H9 (cell line): ENCODE results near the gene AFAP1. TPM values are rescaled to one million over a fixed set of nuclear protein-coding genes. Genes with fewer than 3 reads are reported as not detected.

Source experiments
- DNase-seq: peaks from one replicate; pipeline ENCODE4 v3.0.0-alpha.2; 2017
- H2AFZ ChIP-seq: one replicate; pipeline ENCODE4 v1.6.1; 2013; ENCODE audit warnings: mild to moderate bottlenecking, low read length, control low read depth, moderate library complexity
- H2AK5ac ChIP-seq: 2 replicates; pipeline ENCODE4 v1.6.1; 2013; ENCODE audit warnings: low read length, control low read depth, mixed read lengths; ENCODE audit not compliant: insufficient read length
- H2BK120ac ChIP-seq: one replicate; pipeline ENCODE4 v1.6.1; 2013; ENCODE audit warnings: low read depth, mild to moderate bottlenecking, low read length, control low read depth, inconsistent platforms; ENCODE audit not compliant: poor library complexity, severe bottlenecking
- H2BK12ac ChIP-seq: 2 replicates; pipeline ENCODE4 v1.6.1; 2013; ENCODE audit warnings: low read length, control low read depth, mixed read lengths, low read depth; ENCODE audit not compliant: insufficient read length
- H2BK15ac ChIP-seq: 2 replicates; pipeline ENCODE4 v1.6.1; 2013; ENCODE audit warnings: low read depth, low read length, control low read depth
- H2BK20ac ChIP-seq: one replicate; pipeline ENCODE4 v1.6.1; 2013; ENCODE audit warnings: low read depth, mild to moderate bottlenecking, low read length, control low read depth, inconsistent platforms; ENCODE audit not compliant: poor library complexity, severe bottlenecking
- H2BK5ac ChIP-seq: 2 replicates; pipeline ENCODE4 v1.6.1; 2013; ENCODE audit warnings: low read length, control low read depth, mixed read lengths; ENCODE audit not compliant: insufficient read length
- H3K14ac ChIP-seq: 2 replicates; pipeline ENCODE4 v1.6.1; 2013; ENCODE audit warnings: low read length, control low read depth; ENCODE audit not compliant: insufficient read depth
- H3K18ac ChIP-seq: 2 replicates; pipeline ENCODE4 v1.6.1; 2013; ENCODE audit warnings: low read depth, mild to moderate bottlenecking, mixed read lengths, low read length, control low read depth; ENCODE audit not compliant: insufficient read length
- H3K23ac ChIP-seq: 2 replicates; pipeline ENCODE4 v1.6.1; 2013; ENCODE audit warnings: low read length, control low read depth, mixed read lengths, low read depth; ENCODE audit not compliant: insufficient read length
- H3K23me2 ChIP-seq: 2 replicates; pipeline ENCODE4 v1.6.1; 2013; ENCODE audit warnings: low read depth, mild to moderate bottlenecking, mixed read lengths, low read length, control low read depth; ENCODE audit not compliant: insufficient read length, poor library complexity, severe bottlenecking
- H3K27ac ChIP-seq: 2 replicates; pipeline ENCODE4 v1.5.1; 2013; ENCODE audit warnings: low read length, control low read depth, mixed read lengths, low read depth; ENCODE audit not compliant: insufficient read length
- H3K27me3 ChIP-seq: 2 replicates; pipeline ENCODE4 v1.6.1; 2013; ENCODE audit warnings: low read length, control low read depth, inconsistent platforms; ENCODE audit not compliant: insufficient read depth
- H3K4ac ChIP-seq: 2 replicates; pipeline ENCODE4 v1.6.1; 2013; ENCODE audit warnings: low read depth, mild to moderate bottlenecking, control low read depth, inconsistent platforms, low read length, moderate library complexity
- H3K4me1 ChIP-seq: 2 replicates; pipeline ENCODE4 v1.6.1; 2013; ENCODE audit warnings: low read length, control low read depth, inconsistent platforms; ENCODE audit not compliant: insufficient read depth
- H3K4me2 ChIP-seq: 2 replicates; pipeline ENCODE4 v1.6.1; 2013; ENCODE audit warnings: low read length, control low read depth, mixed read lengths; ENCODE audit not compliant: insufficient read length, insufficient read depth
- H3K56ac ChIP-seq: 2 replicates; pipeline ENCODE4 v1.6.1; 2013; ENCODE audit warnings: low read depth, mild to moderate bottlenecking, mixed read lengths, low read length, control low read depth; ENCODE audit not compliant: insufficient read length
- H3K79me1 ChIP-seq: 2 replicates; pipeline ENCODE4 v1.6.1; 2013; ENCODE audit warnings: low read depth, mild to moderate bottlenecking, moderate library complexity, low read length, control low read depth, inconsistent platforms; ENCODE audit not compliant: insufficient read depth, poor library complexity, severe bottlenecking
- H3K79me2 ChIP-seq: 2 replicates; pipeline ENCODE4 v1.6.1; 2013; ENCODE audit warnings: low read length, control low read depth, inconsistent platforms; ENCODE audit not compliant: insufficient read depth
- H3K9ac ChIP-seq: 2 replicates; pipeline ENCODE4 v1.6.1; 2013; ENCODE audit warnings: low read length, control low read depth, mixed read lengths; ENCODE audit not compliant: insufficient read length; ENCODE audit errors: extremely low read depth
- H3K9me3 ChIP-seq: one replicate; pipeline ENCODE4 v1.6.1; 2013; ENCODE audit warnings: low read depth, low read length, inconsistent platforms; ENCODE audit not compliant: control insufficient read depth
- H3T11ph ChIP-seq: one replicate; pipeline ENCODE4 v1.6.1; 2013; ENCODE audit warnings: mild to moderate bottlenecking, low read length, control low read depth, inconsistent platforms
- H4K20me1 ChIP-seq: one replicate; pipeline ENCODE4 v1.6.1; 2013; ENCODE audit not compliant: control insufficient read depth, insufficient read length, insufficient read depth
- H4K5ac ChIP-seq: 2 replicates; pipeline ENCODE4 v1.6.1; 2013; ENCODE audit warnings: low read depth, mild to moderate bottlenecking, mixed read lengths, low read length, control low read depth; ENCODE audit not compliant: insufficient read length
- H4K8ac ChIP-seq: replicated peaks from 2 replicates; pipeline ENCODE4 v1.6.1; 2013; ENCODE audit warnings: low read length, control low read depth, mixed read lengths, low read depth; ENCODE audit not compliant: insufficient read length
- H4K91ac ChIP-seq: 2 replicates; pipeline ENCODE4 v1.6.1; 2013; ENCODE audit warnings: low read depth, mild to moderate bottlenecking, moderate library complexity, mixed read lengths, low read length, control low read depth; ENCODE audit not compliant: insufficient read length
- H3K27ac Mint-ChIP-seq, 3 experiments: 2 replicates in 2 of 3; 3 replicates in 1 of 3; pipeline ENCODE4 v1.8.0; 2020 to 2021; ENCODE audit warnings: mixed read lengths in 3 of 3, mild to moderate bottlenecking in 1 of 3, moderate library complexity in 1 of 3
- H3K27me3 Mint-ChIP-seq: 2 replicates; pipeline ENCODE4 v1.8.0; 2021; ENCODE audit warnings: low read depth, mild to moderate bottlenecking, moderate library complexity, mixed read lengths
- H3K36me3 Mint-ChIP-seq, 3 experiments: 2 replicates in 2 of 3; 3 replicates in 1 of 3; pipeline ENCODE4 v1.8.0; 2020 to 2021; ENCODE audit warnings: low read depth in 3 of 3, mixed read lengths in 3 of 3; ENCODE audit not compliant: insufficient read depth in 1 of 3
- H3K4me1 Mint-ChIP-seq, 2 experiments: 2 replicates each; pipeline ENCODE4 v1.8.0; 2020; ENCODE audit warnings: mixed read lengths in 2 of 2
- H3K4me3 Mint-ChIP-seq, 2 experiments: 2 replicates in 1 of 2; 3 replicates in 1 of 2; pipeline ENCODE4 v1.8.0; 2020 to 2021; ENCODE audit warnings: mild to moderate bottlenecking in 2 of 2, mixed read lengths in 2 of 2, moderate library complexity in 1 of 2
- H3K9me3 Mint-ChIP-seq, 2 experiments: 2 replicates in 1 of 2; 3 replicates in 1 of 2; pipeline ENCODE4 v1.8.0; 2020; ENCODE audit warnings: mild to moderate bottlenecking in 2 of 2, mixed read lengths in 2 of 2, moderate library complexity in 1 of 2
- CTCF ChIP-seq: fragments of 200-600 bp; sonication (generic); conservative IDR thresholded peaks from 3 replicates; pipeline ENCODE4 v1.8.0; 2021; ENCODE audit warnings: antibody characterized with exemption, mild to moderate bottlenecking
- WGBS: extraction: QIAGEN DNeasy Blood & Tissue Kit; methylation state at CpG from one replicate; pipeline ENCODE4 v1.1.7; 2013; ENCODE audit warnings: missing lambda C conversion rate, low lambda C conversion rate, mixed read lengths; ENCODE audit not compliant: insufficient read length; ENCODE audit errors: extremely low coverage; 5-methylcytosine and 5-hydroxymethylcytosine counted together
- total RNA-seq: library from RNA; stranded (reverse); gene quantifications from 2 replicates; pipeline ENCODE4 v1.2.1, GENCODE V29; 2021

AFAP1 gene
- total RNA-seq, 1 experiment from 2014 or later, result 6.5 TPM

GRCh38 chr4:7828793-7829301, 110.8 kb downstream of the AFAP1 start:
- no peak overlapping the region for H3T11ph ChIP-seq

More at GRCh38 chr4:7828793-7829301, 110.8 kb downstream of the AFAP1 start:
- H3K79me1 ChIP-seq, result no peaks in the 10 kb centered on the region
- Mint-ChIP-seq H3K9me3 (peaks cover 0 to 8% of the 10 kb centered on the region in 2 experiments; a peak in 2 of 5 replicates), H3K4me3 (no peak overlapping the region), H3K36me3 (peaks cover 14 to 31% (median 18%) of the 10 kb centered on the region in 3 experiments), H3K4me1 (peaks cover 43 to 46% of the 10 kb centered on the region in 2 experiments), H3K27ac (peak overlapping the region; percentile 49 to 84 (median 68); a peak in 5 of 7 replicates), H3K27me3 (no peaks in the 10 kb centered on the region)
- H4K8ac ChIP-seq, result no peak overlapping the region
- H3K79me2 ChIP-seq, result 0 out of 2 replicates have a peak, but pooled peaks cover 1% of the 10 kb centered on the region
- no peak overlapping the region for H3K4me2 ChIP-seq
- H4K5ac ChIP-seq, result no peak overlapping the region
- H2AK5ac ChIP-seq, result no peak overlapping the region
- no peak overlapping the region for H3K14ac ChIP-seq
- no peaks in the 10 kb centered on the region for H3K9me3 ChIP-seq
- no peak overlapping the region for H2BK15ac ChIP-seq
- H3K27ac ChIP-seq, result no peak overlapping the region
- H2BK20ac ChIP-seq, result no peak overlapping the region
- peaks cover 6% of the 10 kb centered on the region; the same call in 1 of the 2 replicates for H3K4me1 ChIP-seq
- no peak for TF ChIP-seq CTCF
- H4K20me1 ChIP-seq, result no peaks in the 10 kb centered on the region
- no peak overlapping the region for H2BK120ac ChIP-seq
- no peak overlapping the region for H3K18ac ChIP-seq
- H3K23ac ChIP-seq, result no peak overlapping the region
- H4K91ac ChIP-seq, result no peak overlapping the region
- WGBS, result no CpG with 5 or more reads among the region's 6 CpGs
- no peak overlapping the region for H2BK12ac ChIP-seq
- DNase-seq, result no peak
- H3K4ac ChIP-seq, result no peak overlapping the region
- H2AFZ ChIP-seq, result no peak overlapping the region
- H2BK5ac ChIP-seq, result no peak overlapping the region
- no peaks in the 10 kb centered on the region for H3K23me2 ChIP-seq
- no peaks in the 10 kb centered on the region for H3K27me3 ChIP-seq
- H3K9ac ChIP-seq, result no peak overlapping the region
- no peak overlapping the region for H3K56ac ChIP-seq
